HG02798 (cell line): ENCODE measurements around the gene NOTUM.

Experiments
- ATAC-seq: cut with Tn5 transposase; IDR thresholded peaks from one replicate; pipeline ENCODE4 v1.9.1; 2021; ENCODE audit warnings: mild to moderate bottlenecking; ENCODE audit not compliant: unreplicated experiment, poor library complexity

Gene NOTUM

DNA sequence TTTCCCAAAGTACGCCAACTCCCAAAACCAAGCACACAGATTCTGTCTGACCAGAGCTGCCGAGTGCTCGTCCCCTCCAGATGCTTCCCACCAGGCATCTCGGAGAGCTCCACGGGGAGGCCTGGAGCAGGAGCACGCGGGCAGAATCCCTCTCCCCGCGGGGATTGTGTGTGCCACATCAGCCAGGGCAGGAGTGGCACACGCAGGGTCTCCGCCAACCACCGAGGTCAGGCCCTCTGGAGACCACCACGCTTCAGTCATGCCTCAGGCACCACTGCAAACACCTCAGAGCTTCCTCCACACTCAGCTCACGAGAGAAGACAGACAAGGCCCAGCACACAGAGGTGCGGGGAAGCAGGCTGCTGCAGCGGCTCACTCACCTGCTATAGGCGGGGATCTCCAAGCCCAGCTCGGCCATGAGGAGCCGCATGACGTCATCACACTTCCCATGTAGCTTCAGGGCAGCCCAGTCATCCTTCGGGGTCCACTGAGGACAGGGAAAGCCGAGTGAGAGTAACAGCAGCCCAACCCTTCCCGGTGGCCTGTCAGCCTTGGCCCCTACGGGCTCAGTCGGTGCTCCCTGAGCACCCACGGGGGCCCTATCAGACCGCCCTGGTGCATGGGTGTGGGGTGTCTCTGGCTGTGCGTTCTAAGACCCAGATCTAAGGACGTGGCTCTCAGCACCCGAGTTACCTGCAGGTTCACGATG lies 47.4 kb downstream of the NOTUM start:
- ATAC-seq: no peak

DNA sequence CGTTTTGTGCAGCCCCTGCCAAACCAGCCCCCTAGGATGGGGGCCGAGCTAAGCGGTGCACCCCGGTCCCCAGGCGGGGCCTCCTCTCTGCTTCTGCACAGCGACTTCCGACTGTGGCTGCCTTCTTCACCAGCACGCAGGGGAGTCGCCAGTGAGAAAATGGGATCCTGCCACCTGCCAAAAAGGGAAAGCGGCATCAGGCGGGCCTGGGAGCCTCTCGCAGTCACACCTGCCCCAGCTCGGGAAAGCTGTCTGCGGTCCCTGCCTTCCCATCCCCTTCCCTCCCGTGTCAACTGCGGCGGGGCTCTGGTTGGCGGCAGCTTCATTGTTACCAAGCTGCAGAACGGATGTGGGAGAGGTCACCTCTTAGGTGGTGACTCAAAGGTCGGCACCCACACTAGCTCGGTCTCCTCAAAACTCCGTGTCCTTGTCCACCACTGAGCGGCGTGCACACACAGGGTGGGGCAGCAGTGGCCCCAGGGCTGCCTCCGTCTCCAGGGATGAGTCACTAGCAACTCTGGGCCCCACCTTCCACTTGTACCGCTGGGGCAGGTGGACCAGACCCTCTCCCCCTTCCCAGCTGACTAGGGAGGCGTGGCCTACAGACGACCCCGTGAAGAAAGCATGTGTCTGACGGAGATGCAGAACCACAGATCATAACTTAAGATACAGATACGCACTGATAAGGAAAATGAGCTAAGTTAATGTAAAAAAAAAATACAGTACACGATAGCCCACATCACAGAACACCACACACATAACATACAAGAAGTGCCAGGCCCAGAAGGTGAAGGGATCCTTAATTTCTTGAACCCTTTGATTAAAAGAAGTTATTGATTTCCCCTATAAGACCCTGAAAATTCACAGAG lies 48.3 kb downstream of the NOTUM start:
- no peak for ATAC-seq

DNA sequence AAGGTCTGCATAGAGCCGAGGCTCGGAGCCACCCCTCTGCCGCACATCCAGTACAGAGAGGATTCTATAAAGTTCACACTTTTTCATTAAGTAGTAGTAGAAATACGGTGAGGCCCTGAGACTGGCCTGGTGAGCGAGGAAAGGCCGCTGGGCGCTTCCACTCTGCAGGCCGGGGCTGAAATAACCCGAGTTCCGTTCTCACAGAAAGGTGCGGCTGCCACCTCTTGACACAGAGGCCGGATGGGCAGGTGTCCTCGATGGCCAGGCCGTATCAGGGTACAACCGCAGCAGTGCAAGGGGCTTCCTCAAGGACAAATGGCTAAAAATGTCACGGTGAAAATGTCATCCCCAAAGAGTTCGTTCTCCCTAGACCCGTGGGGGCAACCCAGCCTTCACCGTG lies 49.0 kb downstream of the NOTUM start:
- ATAC-seq: no peak

DNA sequence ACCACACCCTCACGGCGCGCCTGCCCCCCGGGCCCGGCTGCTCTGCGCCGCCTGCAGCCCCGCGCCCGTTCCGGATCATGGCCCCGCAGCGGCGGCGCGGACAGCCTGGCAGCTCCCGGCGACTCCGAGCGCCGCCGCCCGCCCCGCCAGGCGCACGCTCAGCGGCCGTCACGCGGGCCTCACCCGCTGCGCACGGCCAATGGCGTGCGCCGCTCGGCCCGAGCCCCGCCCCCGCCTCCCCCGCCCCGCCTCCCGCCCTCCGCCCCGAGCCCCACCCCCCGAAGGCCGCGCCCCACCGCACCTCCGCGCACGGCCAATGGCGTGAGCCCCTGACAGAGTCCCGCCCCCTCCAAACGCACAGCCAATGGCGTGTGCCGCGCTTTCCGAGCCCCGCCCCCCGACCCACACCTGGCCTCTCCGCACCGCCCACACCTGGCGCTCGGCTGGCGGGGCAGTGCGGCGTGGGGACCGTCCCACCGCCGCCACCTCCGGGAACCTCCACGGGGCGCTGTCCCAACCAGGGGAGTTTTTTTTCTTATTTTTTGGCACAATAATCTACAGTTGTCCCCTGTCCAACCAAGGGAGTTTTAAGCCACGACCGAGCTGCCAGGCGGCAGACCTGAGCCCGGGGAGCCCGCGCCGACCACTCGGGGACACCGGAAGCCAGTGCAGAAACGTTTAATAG lies 49.6 kb downstream of the NOTUM start, which contains the start of gene PCYT2:
TSS of gene PCYT2 (minus strand) at position 123 of the 685 bp plus-strand sequence. CDS start at position 79, 44 bp downstream.
- peak; percentile 84 for ATAC-seq

DNA sequence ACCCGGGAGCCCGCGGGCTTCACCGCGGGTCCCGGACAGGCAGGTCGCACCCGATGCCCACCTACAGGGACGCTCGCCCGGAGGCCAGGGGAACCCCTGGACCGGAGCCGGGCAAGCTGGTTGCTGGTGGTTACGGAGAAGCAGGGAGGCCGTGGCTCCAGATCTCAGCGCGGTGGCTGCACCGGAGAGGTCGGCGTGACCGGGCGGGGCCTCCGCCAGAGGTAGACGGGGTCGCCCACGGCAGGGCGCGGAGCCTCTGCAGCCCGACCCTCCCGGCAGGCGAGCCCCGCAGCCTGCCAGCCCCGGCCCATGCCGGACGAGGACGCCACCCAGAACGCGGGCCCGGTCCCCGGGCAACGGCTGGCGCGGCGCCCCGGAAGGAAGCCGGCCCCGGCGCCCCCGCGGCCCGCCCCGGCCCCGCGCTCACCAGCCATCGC lies 50.1 kb downstream of the NOTUM start:
- peak; percentile 34 for ATAC-seq

DNA sequence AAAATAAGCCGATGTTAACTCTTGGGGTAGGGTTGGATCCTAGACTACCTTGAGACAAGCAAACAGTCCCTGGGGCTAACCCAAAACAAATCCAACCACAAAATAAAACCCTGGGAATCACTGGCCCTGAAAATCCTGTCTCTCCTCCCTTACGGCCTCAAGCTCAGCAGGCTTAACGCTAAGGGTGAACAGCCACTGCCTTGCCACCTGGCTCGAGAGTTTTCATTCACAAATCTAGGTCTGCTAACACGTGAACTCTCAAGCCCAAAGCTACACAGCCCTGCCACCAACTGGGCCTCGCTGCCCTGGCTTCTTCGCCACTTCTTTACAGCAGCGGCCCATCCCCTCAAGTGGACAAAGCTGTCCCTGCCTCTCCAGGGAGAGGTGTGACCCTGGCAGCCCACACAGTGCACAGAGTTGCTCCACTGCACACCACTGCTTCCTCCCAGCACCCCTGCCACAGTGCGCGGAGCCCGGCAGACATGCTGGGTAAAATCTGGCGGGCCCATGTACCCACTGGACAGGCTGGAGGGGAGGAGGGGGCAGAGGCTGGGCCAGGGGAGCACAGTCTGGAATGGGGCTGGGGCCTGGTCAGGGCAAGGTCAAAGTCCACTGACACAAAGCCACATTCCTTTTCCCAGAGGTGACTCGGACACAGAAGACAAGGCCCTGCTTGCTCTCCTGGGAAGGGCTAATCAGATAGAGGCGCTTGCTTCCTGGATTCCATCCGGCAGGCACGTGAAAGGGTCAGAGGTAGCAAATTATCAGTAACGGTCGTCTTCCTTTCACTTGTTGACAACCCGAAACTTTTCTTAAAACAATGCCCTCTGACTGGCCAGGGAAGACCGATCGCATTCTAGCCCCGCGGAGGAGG lies 50.8 kb downstream of the NOTUM start:
- no peak for ATAC-seq

DNA sequence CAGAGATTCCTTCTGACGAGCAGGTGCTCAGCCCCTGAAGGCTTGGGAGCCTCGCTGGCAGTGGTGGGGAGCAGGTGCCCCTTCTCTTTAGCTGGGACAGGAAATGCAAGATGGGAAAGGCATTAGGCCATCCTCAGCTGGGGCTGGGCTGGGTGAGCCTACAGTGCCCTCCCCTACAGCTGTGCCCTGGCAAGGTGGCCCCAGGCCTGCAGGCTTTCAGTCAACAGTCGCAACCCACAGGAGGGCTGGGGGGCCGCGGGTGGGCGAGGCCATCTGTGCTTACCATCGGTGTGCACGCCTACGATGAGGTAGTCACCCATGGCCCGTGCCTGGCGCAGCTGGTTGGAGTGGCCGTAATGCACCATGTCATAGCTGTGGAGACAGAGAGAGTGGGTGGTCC lies 51.8 kb downstream of the NOTUM start:
- ATAC-seq: no peak

DNA sequence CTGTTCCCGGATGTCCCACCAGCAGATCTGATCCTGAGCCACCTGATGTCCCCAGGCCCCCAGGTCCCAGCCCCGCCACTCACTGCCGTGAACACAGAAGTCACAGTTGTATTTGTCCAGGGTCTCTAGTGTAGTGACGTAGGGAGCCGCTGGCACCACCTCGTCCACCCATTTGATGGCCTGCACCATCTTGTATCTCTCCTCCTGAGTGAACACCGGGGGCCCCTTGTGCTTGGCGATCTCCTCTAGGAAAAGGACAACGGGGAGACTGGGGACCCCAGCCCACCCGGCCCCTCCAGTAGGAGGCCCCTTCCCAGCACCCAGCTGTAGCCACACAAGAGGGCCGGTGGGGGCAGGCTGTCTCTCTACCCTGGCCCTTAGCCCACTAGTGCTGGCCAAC lies 52.2 kb downstream of the NOTUM start:
- ATAC-seq: no peak

DNA sequence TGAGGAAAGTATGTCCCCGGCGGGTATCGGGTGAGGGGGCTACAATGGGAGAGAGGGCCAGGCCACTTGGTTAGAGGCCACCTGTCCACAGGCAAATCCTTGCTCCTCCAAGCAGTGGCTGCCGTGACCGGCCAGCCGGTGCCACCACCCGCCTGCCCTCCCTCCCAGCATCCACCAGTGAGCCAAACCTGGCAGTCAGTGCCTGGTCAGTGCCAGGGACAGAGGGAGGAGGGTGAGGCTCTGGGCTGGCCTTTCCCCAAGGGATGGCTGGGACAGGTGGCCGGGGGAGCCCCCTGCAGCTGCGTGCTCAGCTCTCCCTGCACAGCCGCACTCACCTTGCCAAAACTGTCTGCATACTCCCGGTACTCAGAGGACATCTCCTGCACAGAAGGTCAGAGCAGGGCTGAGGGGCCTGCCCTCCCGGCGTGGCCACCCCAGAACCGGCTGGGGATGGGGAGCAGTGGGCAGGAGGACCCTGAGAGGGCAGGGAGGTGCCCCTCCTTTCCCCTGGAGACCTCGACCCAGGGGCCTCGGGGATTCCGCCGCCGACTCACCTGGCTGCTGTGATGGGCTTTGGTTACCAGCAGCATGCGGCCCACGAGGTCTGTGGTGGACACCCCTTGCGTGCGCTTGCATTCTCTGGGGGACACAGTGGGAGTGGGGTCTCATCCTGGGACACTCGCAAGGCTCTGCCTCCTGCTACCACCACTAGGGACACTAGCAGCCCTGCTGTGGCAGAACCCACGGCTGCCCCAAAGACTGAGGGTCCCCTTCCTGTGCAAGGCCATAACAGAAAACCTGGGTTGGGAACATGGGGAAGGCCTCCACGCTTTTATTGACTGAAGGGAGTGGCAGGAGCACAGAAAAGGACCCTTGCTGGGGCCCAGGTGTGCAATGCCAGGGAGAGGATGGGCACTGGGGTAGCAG lies 53.5 kb downstream of the NOTUM start:
- no peak for ATAC-seq

DNA sequence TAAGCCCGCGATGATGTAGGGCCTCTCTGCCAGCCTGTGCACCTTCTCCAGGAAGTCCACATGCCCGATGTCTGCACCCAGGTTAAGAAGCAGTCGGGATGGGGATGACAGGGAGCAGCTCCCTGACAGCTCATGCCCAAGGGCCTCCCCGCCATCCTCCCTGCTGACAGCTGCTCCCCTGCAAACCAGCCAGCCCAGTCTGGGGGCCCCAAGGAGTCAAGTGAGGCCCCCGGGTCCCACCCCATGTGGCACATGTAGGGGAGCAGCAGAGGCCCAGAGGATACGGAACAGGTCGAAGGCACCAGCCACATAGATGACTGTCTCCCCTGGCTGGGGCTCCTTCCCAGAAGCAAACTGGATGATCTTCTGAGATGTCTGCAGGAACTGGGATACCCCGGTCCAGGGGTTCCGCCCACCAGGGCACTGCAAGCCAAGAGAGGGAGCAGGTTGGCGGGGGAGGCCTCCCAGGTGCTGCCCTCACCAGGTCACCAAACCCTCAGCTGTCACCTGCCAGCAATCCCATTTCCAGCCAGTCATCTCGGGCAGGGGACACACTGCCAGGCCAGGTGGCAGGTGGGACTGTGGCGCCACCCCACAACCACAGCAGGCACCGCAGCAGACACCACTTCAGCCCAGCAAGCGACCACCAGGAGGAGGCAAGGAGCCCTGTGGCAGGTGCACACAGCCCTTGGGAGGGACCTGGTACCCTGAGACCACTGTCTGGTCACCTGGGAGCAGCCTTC lies 54.3 kb downstream of the NOTUM start:
- no peak for ATAC-seq

DNA sequence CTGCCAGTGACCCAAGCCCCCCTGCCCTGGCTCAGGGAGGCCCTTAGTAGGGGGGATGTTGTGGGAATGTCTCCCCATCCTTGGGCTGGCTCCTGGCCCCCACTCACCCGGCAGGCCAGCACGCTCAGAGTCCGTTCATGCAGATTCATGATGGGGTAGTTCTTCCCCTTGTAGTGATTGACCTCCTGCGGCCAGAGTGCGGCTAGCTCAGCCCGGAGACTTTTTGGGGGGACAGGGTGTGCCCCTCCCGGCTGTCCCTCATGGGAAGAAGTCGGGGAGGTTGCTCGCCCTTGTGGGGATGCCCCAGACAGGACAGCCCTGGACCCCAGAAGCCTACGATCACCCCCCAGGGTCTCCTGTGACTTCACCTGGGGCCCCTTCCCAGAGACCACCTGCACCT lies 55.0 kb downstream of the NOTUM start:
- no peak for ATAC-seq

DNA sequence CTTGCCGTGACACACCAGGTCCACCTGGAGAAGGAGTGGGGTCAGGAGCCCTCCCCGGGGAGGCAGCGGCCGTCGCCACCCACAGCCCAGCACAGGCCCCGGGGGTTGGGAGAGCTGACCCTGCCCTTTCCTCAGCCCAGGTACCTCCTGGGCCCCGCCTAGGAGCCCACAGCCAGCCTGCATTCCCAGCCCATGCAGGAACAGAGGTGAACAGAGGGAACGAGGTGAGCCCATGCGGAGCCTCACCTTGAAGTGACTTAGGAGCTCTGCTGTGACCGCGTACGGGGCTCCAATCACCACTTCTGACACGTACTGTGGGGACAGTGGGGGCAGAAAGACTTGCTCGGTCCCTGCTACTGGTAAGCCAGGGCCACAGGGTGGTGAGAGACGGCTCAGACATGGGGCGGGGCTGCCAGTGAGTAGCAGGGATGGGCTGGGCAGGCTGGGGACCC lies 55.5 kb downstream of the NOTUM start:
- no peak for ATAC-seq

DNA sequence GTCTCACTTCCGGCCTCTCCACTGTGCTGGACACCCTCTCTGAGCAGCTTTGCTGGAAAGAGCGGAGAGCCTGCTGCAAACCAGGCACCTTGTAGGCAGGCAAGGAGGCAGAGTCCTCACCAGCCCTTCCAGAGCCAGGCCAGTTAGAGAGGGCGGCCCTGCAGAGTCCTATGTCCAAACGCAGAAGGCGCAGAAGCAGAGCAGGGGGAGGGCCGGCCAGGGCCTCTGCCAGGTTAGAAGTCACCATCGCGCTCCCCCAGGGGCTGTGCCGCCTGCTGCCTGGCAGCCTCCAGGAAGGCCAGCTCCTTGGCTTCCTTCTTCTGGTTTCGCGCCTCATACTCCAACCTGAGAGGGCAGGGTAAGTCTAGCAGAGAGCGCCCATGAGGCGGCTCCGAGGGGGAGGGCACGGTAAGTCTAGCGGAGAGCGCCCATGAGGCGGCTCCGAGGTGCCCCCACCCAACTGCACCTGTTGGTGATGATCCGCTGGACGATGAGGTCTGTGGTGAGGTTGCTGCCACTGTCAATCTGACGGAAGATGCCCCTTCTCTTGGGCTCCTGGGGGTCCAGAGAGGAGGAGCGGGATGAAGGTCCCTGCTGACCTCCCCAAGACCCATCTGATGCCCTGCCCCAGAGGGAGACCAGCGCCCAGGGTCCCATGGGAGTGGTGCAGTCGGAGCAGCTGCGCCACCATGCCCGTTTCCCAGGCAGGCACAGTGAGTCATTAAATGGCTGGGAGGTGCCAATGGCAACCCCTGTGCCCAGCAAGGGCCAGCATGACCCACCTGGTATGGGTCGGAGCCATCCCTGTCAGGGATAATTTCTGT lies 56.2 kb downstream of the NOTUM start:
- ATAC-seq: no peak

DNA sequence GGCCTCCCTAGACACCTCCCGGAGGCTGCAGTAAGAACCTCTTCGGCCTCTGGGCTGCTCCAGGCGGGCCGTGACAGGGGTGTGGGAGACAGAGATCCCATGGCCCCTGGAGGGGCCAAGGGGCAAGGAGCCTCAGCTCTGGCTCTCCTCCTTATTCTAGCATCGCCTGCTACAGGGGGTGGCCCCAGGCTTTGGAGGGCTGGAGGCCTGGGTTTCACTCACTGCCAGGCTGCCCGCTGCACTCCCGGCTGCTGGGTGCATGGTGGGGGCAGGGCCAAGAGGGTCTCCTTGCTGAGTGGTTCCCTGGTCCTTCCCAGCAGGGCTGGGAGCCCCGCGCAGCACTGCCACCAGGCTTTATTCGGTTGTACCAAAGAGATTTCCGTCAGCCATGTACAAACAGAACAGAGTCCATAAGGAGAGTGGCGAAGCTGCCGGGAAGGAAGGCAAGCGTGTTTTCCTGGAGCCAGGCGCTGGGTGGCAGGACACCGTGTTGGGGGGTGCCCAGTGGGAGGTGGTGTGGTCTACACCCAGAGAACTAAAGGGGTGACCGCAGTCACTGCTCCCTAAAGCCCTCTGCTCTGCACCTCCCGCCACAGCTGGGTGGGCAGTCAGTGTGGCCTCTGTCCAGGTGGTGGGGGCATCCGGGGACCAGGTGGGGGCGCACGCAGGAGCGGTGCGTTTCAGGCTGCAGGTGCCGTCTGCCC lies 56.9 kb downstream of the NOTUM start:
- no peak for ATAC-seq

DNA sequence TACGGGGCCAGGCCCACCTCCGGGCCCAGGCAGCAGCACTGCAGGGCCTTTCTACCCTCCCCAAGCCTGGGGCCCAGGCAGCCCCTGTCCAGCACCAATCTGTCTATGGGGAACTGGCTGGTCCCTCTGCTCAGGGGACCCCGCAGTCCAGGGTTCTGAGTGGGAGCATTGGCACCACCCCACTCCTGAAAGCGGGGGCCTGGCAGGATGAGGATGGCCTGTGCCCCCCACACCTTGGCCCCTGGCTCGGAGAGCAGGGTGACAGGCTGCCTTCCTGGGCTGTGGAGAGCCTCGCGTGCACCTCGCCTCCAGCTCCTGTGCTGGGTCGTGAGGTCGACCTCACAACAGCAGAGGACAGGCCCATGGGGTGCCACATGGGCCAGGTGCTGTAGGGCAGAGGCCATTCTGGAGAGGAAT lies 57.6 kb downstream of the NOTUM start:
- ATAC-seq: no peak

DNA sequence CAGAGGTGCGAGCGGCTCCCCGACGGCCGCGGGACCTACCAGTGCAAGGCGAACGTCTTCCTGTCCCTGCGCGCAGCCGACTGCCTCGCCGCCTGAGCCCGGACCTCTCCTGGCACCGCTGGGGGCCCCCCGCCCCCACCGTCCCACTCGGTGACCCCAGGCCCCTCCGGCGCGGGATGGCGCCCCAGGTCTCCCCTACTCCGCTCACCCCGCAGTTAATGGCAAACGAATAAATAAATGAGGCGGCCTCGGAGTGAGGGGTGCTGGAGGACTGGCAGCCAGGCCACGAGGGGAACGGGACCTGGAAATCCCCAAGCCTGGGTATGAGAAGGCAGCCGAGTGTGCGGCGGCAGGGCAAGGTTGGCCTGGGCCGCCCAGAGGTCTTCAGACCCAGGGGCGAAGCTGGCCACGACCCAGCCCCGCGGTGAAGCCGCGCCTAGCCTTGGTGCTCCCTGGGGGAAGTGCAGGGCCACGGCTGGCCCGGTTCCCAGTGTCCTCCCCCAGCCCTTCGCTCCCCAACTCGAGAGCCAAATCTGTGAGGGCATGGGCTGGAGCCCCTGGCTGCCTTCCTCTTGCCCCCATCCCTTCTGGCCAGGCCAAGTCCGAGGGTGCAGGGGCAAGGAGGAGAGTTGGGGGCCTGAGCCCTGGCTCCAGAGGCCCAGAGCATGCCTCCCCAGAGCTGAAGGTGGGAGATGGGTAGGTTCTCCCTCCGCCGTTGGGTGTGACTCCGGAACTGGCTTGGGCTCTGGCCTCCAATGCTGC lies 58.2 kb downstream of the NOTUM start:
- no peak for ATAC-seq
